ENCODE measurements around the gene B9D1. TPM values are rescaled to one million over a fixed set of nuclear protein-coding genes. Genes with fewer than 3 reads are reported as not detected.
A peak's percentile ranks its signal among the peaks of the same experiment; 100 is the strongest.

The B9D1 gene
- total RNA-seq, 1 donor from 2014 or later, result 13.6 TPM

GRCh38 chr17:19301274-19301951, 61.1 kb downstream of the B9D1 start:
- DNase-seq, result no peak

DNA sequence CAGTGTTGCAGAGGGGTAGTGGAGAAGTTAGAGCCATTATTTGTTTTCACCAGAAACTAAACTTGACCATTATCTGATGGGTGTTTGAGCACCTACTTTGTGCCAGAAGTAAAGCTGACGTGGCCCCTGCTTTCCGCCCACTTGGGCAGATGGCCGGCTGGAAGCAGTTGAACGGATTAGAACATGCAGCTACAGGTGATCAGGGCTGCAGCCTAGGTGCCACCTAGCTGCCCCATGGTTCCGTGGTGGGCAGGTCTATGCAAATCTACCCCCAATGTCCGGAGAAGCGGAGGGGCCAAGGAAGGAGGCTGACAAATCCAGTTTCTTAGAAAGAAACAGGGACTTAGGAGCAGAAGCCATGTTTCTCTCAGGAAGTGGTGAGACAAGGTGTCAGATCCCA, 62.7 kb downstream of the B9D1 start:
- DNase-seq, result no peak

- no peak for DNase-seq
Observed at GRCh38 chr17:19299214-19299747, 63.2 kb downstream of the B9D1 start.

DNA sequence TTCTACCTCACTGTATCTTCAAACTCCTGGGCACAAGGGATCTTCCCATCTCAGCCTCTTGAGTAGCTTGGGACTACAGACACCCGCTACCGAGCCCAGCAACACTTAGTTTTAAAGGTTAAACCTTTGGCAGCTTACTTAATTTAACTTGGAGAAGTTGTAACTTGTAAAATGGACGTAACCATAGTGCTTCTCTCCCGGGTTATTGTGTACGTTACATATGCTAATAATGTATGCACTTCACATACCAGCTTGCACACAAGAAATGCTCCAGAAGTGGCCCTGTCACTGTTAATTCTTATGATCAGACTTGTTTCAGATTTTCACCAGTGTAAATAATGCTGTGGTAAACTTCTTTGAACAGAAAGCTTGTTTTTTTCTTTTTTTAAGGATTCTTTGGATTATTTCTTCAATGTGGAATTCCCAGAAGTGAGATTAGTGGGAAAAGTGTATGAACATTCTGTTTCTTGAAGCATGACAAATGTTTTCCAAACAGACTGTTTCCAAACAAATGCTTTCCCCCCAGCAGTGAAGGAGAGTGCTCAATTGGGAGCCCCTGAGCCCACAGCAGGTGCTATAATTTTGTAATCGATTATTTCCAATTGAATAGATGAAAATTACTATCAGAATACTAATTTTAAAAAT, 63.8 kb downstream of the B9D1 start:
- DNase-seq, result no peak

DNA sequence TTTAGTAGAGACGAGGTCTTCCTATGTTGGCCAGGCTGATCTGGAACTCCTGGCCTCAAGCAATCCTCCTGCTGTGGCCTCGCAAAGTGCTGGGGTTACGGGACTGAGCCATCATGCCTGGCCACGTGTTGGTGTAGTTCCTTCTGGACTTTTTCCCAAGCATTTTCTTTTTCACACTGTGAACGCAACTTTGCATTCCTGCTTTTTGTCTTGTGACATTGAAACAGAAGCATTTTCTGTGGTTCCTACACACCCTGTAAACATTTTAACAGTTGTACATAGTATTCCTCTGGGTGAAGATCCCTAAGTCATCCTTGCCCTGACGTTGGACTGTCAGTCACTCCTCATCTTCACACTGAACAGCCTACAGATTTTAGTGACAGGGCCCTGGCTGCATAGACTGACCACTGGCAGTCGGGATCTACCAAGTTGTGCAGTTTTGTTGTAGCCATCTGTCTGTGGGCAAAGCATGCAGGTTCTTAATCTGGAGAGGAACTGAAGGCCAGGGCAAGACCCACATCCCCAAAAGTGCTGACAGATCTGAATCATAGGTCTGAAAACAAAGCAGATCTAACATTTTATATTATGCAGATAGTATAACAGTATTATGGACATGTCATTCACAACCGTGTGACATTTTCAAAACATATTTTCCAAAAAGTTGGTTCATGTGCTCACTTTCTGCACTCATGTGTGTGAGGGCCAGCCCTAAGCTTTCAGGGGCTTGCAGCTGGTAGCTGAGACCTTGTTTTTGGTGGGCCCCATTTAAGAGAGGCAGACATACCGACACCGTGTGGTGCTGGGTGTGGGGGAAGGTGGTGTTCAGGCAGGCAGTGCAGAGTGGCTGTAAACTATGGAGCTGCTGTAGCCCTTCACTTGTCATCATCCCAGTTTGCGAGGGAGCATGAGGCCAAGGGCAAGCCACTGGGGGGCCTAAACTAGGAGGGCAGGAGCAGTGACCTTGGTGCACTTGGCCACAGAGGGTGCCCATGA, 65.4 kb downstream of the B9D1 start:
- no peak for DNase-seq

DNA sequence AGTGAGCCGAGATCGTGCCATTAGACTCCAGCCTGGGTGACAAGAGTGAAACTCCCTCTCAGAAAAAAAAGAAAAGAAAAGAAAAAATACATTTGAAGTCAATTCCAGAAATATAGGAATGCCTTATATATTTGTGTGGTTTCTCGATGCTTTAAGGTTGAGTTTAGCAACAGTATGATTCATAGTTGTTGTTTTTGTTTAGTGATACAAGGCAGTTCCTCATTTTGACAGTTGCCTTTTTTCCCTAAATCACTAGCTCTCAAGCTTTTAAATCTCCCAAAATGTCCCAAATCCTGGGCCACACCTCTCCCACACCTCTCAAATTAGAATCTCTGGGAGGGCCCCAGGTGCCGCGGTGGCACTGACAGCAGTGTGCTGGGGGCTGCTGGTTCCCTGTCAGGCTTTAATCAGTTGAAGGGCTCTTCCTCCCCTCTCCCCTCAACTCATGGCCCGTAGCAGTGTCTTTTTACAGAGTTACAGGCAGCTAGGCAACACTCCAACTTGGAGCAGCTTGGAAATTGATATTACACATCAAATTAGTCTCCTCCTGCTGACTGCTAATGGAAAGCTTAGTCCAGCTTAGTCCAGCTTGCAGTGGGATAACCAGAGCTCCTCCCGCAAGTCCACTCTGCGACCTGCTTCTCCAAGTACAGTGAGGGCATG, 66.9 kb downstream of the B9D1 start:
- DNase-seq, result no peak

GRCh38 chr17:19294443-19294842, 68.1 kb downstream of the B9D1 start:
- no peak for DNase-seq

Small RNA genes within 50 kb of the gene (small RNA-seq; reads per million reads assigned to genes)
- gene MIR1180, result 7.2 reads per million, percentile 91 among the genes with 10 or more reads in this experiment

Other genes starting within 250 kb of the B9D1 start
- not detected for gene GRAPL, start 235.1 kb downstream of the B9D1 start, total RNA-seq
- 53.5 TPM for gene EPN2, start 125.4 kb downstream of the B9D1 start, total RNA-seq
- 15.3 TPM for gene MAPK7, start 15.8 kb upstream of the B9D1 start, total RNA-seq
- 0.47 TPM for gene MFAP4, start 24.5 kb upstream of the B9D1 start, total RNA-seq
- 31.4 TPM for gene RNF112, start 48.5 kb upstream of the B9D1 start, total RNA-seq
- 3.1 TPM for gene SLC47A1, start 171.1 kb upstream of the B9D1 start, total RNA-seq

Data from occipital lobe (tissue), 3 donors.